Gastrocnemius medialis (tissue), 4 donors: ENCODE measurements around the gene FLT3LG. TPM values are rescaled to one million over a fixed set of nuclear protein-coding genes. Genes with fewer than 3 reads are reported as not detected.

Source experiments
- ATAC-seq, 2 donors: fragments of 150-250 bp; one replicate each; pipeline ENCODE4 v1.9.1; 2016
- DNase-seq, 2 donors: peaks; one replicate each; pipeline ENCODE4 v3.0.0-alpha.2; 2019
- H3K27ac ChIP-seq, 4 donors: fragments of 200-600 bp; sonication (generic); 1 replicate in 1 of 4; 2 replicates in 3 of 4; pipeline ENCODE4 v1.5.1; 2016 to 2018; ENCODE audit warnings: mild to moderate bottlenecking in 2 of 4, moderate library complexity in 1 of 4
- H3K27me3 ChIP-seq, 3 donors: fragments of 200-600 bp; sonication (generic) in 2 of 3; 1 replicate in 1 of 3; 2 replicates in 2 of 3; pipeline versions ENCODE4 v1.5.1 to v1.6.0; 2016 to 2019; ENCODE audit warnings: mild to moderate bottlenecking in 1 of 3, moderate library complexity in 1 of 3
- H3K36me3 ChIP-seq, 2 donors: fragments of 200-600 bp; sonication (generic) in 1 of 2; one replicate each; pipeline ENCODE4 v1.5.1; 2017 to 2018
- H3K4me1 ChIP-seq, 2 donors: fragments of 200-600 bp; sonication (generic) in 1 of 2; one replicate each; pipeline ENCODE4 v1.5.1; 2016 to 2017; ENCODE audit warnings: mild to moderate bottlenecking in 2 of 2
- H3K4me3 ChIP-seq, 4 donors: fragments of 200-600 bp; sonication (generic) in 3 of 4; 1 replicate in 1 of 4; 2 replicates in 3 of 4; pipeline ENCODE4 v1.5.1; 2016 to 2019; ENCODE audit warnings: mild to moderate bottlenecking in 2 of 4
- H3K9me3 ChIP-seq, 3 donors: fragments of 200-600 bp; sonication (generic) in 2 of 3; 1 replicate in 1 of 3; 2 replicates in 2 of 3; pipeline ENCODE4 v1.5.1; 2016 to 2019
- CTCF ChIP-seq, 5 experiments: fragments of 450-650 bp in 3 of 5; fragments of 200-600 bp in 2 of 5; sonication (generic) in 2 of 5; IDR thresholded peaks in 4 of 5; conservative IDR thresholded peaks in 1 of 5; 1 replicate in 4 of 5; 2 replicates in 1 of 5; pipeline ENCODE4 v1.5.1; 2016 to 2019; ENCODE audit warnings: antibody characterized with exemption in 5 of 5, mild to moderate bottlenecking in 3 of 5, moderate library complexity in 3 of 5
- POLR2A ChIP-seq, 2 donors: fragments of 450-650 bp; IDR thresholded peaks; one replicate each; pipeline ENCODE4 v1.6.1; 2017; ENCODE audit warnings: antibody characterized with exemption in 2 of 2, mild to moderate bottlenecking in 2 of 2, moderate library complexity in 2 of 2
- in situ Hi-C, 4 donors: fragments of 200-750 bp; cut with MboI; loops; one replicate each; pipeline versions ENCODE4 v1.15.0 to v1.8.0; 2017; ENCODE audit warnings: low sequenced_read_pairs in 4 of 4
- intact Hi-C: fragments of 100-400 bp; cut with DNase I; formaldehyde crosslinking; loops from one replicate; pipeline ENCODE4 v1.15.1; 2023; ENCODE audit warnings: low total_unique reads
- total RNA-seq, 4 donors: library from RNA; depleted of rRNA; stranded (reverse); fragments of >200 nt; gene quantifications; one replicate each; pipeline versions ENCODE4 v1.1.0 to v1.2.3, GENCODE V29; 2016

FLT3LG gene
- total RNA-seq, 4 donors from 2014 or later: 0.91 to 2.7 (median 1.2) TPM

GRCh38 chr19:49427855-49428546 lies 46.0 kb upstream of the FLT3LG start:
- in situ Hi-C loops: no loop called here

DNA sequence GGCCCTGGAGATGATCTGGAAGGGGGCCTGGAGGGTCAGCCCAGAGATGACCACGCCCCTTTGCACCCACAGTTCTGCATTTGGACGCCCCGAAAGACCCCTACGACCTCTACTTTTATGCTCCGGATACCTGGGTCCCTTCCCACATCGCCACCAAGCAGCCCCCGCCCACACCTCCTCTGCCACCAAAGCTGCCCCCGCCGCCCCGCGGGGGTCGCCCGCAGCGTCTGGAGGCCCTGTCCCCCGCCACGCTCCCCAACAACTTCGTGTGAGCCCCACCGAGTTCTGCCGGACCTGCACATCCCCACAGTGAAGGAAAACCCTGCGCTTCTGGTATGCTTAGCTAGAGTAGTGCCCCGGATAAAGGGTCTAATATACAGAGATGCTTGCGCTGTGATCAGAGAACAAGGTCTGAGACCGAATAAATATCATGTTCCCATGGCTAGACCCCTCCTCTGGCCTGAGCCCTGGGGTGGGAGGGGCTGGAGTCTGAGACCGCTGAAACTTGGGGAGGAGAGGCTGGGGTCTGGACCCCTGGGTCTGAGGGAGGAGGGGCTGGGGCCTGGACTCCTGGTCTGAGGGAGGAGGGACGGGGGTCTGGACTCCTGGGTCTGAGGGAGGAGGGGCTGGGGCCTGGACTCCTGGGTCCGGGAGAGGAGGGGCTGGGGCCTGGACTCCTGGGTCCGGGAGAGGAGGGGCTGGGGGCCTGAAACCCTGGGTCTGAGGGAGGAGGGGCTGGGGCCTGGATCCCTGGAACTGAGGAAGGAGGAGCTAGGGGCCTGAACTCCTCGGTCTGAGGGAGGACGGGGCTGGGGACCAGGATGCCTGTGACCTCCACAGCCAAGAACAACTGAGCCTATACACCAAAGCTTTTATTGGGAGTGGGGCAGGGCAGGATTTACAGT lies 45.2 kb upstream of the FLT3LG start:
- no peak for DNase-seq
- Histone ChIP-seq H3K27me3 (peaks cover 93 to 96% (median 94%) of the 10 kb centered on the region in 3 donors), H3K4me3 (no peak overlapping the region), H3K9me3 (no peaks in the 10 kb centered on the region), H3K36me3 (no peaks in the 10 kb centered on the region), H3K27ac (no peak overlapping the region), H3K4me1 (peaks cover 0 to 8% of the 10 kb centered on the region in 2 donors)
- in situ Hi-C loops: no loop called here
- no peak for ATAC-seq
- TF ChIP-seq CTCF (IDR thresholded peaks at IDR 0.05 in 4 of 5, conservative IDR thresholded peaks at IDR 0.05 in 1 of 5): no peak
- no peak for TF ChIP-seq POLR2A (IDR thresholded peaks at IDR 0.05)
- intact Hi-C loops: no loop called here

More at GRCh38 chr19:49427855-49428546, 46.0 kb upstream of the FLT3LG start:
- DNase-seq (no peak), ATAC-seq (no peak)
- H3K4me1 ChIP-seq: peaks cover 6 to 16% of the 10 kb centered on the region in 2 donors
- H3K9me3 ChIP-seq: no peaks in the 10 kb centered on the region
- intact Hi-C loops: no loop called here
- no peaks in the 10 kb centered on the region for H3K36me3 ChIP-seq
- peaks cover 93 to 96% (median 94%) of the 10 kb centered on the region in 3 donors for H3K27me3 ChIP-seq
- no peak overlapping the region for H3K4me3 ChIP-seq
- no peak overlapping the region for H3K27ac ChIP-seq
- no peak for TF ChIP-seq CTCF (IDR thresholded peaks at IDR 0.05 in 4 of 5, conservative IDR thresholded peaks at IDR 0.05 in 1 of 5)
- no peak for TF ChIP-seq POLR2A (IDR thresholded peaks at IDR 0.05)

GRCh38 chr19:49430172-49430677 lies 43.8 kb upstream of the FLT3LG start:
- DNase-seq (no peak), ATAC-seq (no peak)
- Histone ChIP-seq H3K27ac (no peak overlapping the region), H3K27me3 (peaks cover 93 to 94% (median 93%) of the 10 kb centered on the region in 3 donors), H3K4me1 (peaks cover 0 to 8% of the 10 kb centered on the region in 2 donors), H3K9me3 (no peaks in the 10 kb centered on the region), H3K4me3 (no peak overlapping the region), H3K36me3 (no peaks in the 10 kb centered on the region)
- no peak for TF ChIP-seq POLR2A (IDR thresholded peaks at IDR 0.05)
- TF ChIP-seq CTCF (IDR thresholded peaks at IDR 0.05 in 4 of 5, conservative IDR thresholded peaks at IDR 0.05 in 1 of 5): no peak
- in situ Hi-C loops: no loop called here
- intact Hi-C loops: no loop called here

GRCh38 chr19:49430678-49431329 lies 43.2 kb upstream of the FLT3LG start:
- Histone ChIP-seq H3K4me1 (peaks cover 0 to 8% of the 10 kb centered on the region in 2 donors), H3K9me3 (no peaks in the 10 kb centered on the region), H3K27me3 (peaks cover 92 to 94% (median 93%) of the 10 kb centered on the region in 3 donors), H3K36me3 (no peaks in the 10 kb centered on the region), H3K4me3 (no peak overlapping the region), H3K27ac (no peak overlapping the region)
- DNase-seq (no peak), ATAC-seq (no peak)
- in situ Hi-C loops (no loop called here), intact Hi-C loops (no loop called here)
- TF ChIP-seq POLR2A (IDR thresholded peaks at IDR 0.05): no peak
- no peak for TF ChIP-seq CTCF (IDR thresholded peaks at IDR 0.05 in 4 of 5, conservative IDR thresholded peaks at IDR 0.05 in 1 of 5)
